WTC11 (cell line): ENCODE data around the gene WDR33. TPM values are rescaled to one million over a fixed set of nuclear protein-coding genes. Genes with fewer than 3 reads are reported as not detected.

Experiments
- ATAC-seq: fragments of 200-7000 bp; cut with Tn5 transposase; 2 replicates; pipeline ENCODE4 v1.10.0; 2021; ENCODE audit warnings: mild to moderate bottlenecking, moderate library complexity
- CTCF ChIA-PET: fragments of 300-600 bp; sonication (Branson Sonifier 250); formaldehyde crosslinking; loops from one replicate; lab custom pipeline; 2021; ENCODE audit warnings: antibody characterized with exemption; lab: Charles Lee
- POLR2A ChIA-PET: fragments of 350-600 bp; sonication (Branson Sonifier 250); formaldehyde crosslinking; loops from one replicate; lab custom pipeline; 2021; ENCODE audit warnings: antibody characterized with exemption; lab: Charles Lee
- DNase-seq: peaks from one replicate; pipeline ENCODE4 v3.0.0; 2021; ENCODE audit warnings: low spot score
- H3K27ac Mint-ChIP-seq: 2 replicates; pipeline ENCODE4 v1.8.0; 2021; ENCODE audit warnings: mixed read lengths
- H3K27me3 Mint-ChIP-seq: 2 replicates; pipeline ENCODE4 v1.8.0; 2021; ENCODE audit warnings: low read depth, mild to moderate bottlenecking, moderate library complexity, mixed read lengths
- H3K36me3 Mint-ChIP-seq: 2 replicates; pipeline ENCODE4 v1.8.0; 2021; ENCODE audit warnings: mixed read lengths
- H3K4me1 Mint-ChIP-seq: 2 replicates; pipeline ENCODE4 v1.8.0; 2022; ENCODE audit warnings: mixed read lengths
- H3K4me3 Mint-ChIP-seq: 2 replicates; pipeline ENCODE4 v1.8.0; 2021; ENCODE audit warnings: mild to moderate bottlenecking, moderate library complexity, mixed read lengths
- H3K9me3 Mint-ChIP-seq: 2 replicates; pipeline ENCODE4 v1.8.0; 2021; ENCODE audit warnings: mixed read lengths
- ELF4 ChIP-seq: sonication (generic); formaldehyde crosslinking; IDR thresholded peaks from 2 replicates; pipeline ENCODE4 v1.8.1; 2022; ENCODE audit warnings: low read depth, mild to moderate bottlenecking, moderate library complexity, missing genetic modification reagents
- GRHL2 ChIP-seq: fragments of 250-450 bp; sonication (Bioruptor Pico); IDR thresholded peaks from 2 replicates; pipeline ENCODE4 v1.8.0; 2022; ENCODE audit warnings: mild to moderate bottlenecking, moderate library complexity; ENCODE audit not compliant: insufficient replicate concordance, severe bottlenecking
- NFATC4 ChIP-seq: fragments of 250-450 bp; sonication (Bioruptor Pico); IDR thresholded peaks from 2 replicates; pipeline ENCODE4 v1.9.0; 2021; ENCODE audit warnings: mild to moderate bottlenecking
- NFYB ChIP-seq: sonication (generic); formaldehyde crosslinking; conservative IDR thresholded peaks from 2 replicates; pipeline ENCODE4 v1.8.0; 2022; ENCODE audit warnings: low read depth, missing genetic modification reagents
- NR2C2 ChIP-seq: sonication (generic); formaldehyde crosslinking; IDR thresholded peaks from 2 replicates; pipeline ENCODE4 v1.8.0; 2022; ENCODE audit warnings: mild to moderate bottlenecking, missing genetic modification reagents
- OVOL2 ChIP-seq: fragments of 250-450 bp; sonication (Bioruptor Pico); IDR thresholded peaks from 2 replicates; pipeline ENCODE4 v1.9.0; 2021; ENCODE audit warnings: mild to moderate bottlenecking, borderline replicate concordance
- RORB ChIP-seq: fragments of 250-450 bp; sonication (Bioruptor Pico); IDR thresholded peaks from 2 replicates; pipeline ENCODE4 v1.9.0; 2021; ENCODE audit warnings: mild to moderate bottlenecking
- SP1 ChIP-seq: sonication (generic); formaldehyde crosslinking; conservative IDR thresholded peaks from 2 replicates; pipeline ENCODE4 v1.8.1; 2022; ENCODE audit warnings: missing genetic modification reagents
- TP53 ChIP-seq: sonication (generic); formaldehyde crosslinking; IDR thresholded peaks from 2 replicates; pipeline ENCODE4 v1.8.1; 2023; ENCODE audit warnings: mild to moderate bottlenecking, missing genetic modification reagents
- ZBTB21 ChIP-seq: sonication (generic); formaldehyde crosslinking; IDR thresholded peaks from 2 replicates; pipeline ENCODE4 v1.8.1; 2023; ENCODE audit warnings: mild to moderate bottlenecking, missing genetic modification reagents, borderline replicate concordance
- ZNF671 ChIP-seq: fragments of 250-450 bp; sonication (Bioruptor Pico); IDR thresholded peaks from 2 replicates; pipeline ENCODE4 v1.8.0; 2021; ENCODE audit warnings: mild to moderate bottlenecking
- total RNA-seq: library from RNA; stranded (reverse); gene quantifications from 3 replicates; pipeline ENCODE4 v1.2.3, GENCODE V29; 2021
- TF ChIP-seq, protein P1 (sequence below): sonication (generic); formaldehyde crosslinking; IDR thresholded peaks from 2 replicates; pipeline ENCODE4 v1.8.1; 2023; ENCODE audit warnings: mild to moderate bottlenecking, missing genetic modification reagents, moderate library complexity
- TF ChIP-seq, protein P2 (sequence below): sonication (generic); formaldehyde crosslinking; IDR thresholded peaks from 2 replicates; pipeline ENCODE4 v1.8.1; 2022; ENCODE audit warnings: low read depth, missing genetic modification reagents, borderline replicate concordance
- TF ChIP-seq, protein P3 (sequence below): sonication (generic); formaldehyde crosslinking; IDR thresholded peaks from 2 replicates; pipeline ENCODE4 v1.8.0; 2022; ENCODE audit warnings: mild to moderate bottlenecking, missing genetic modification reagents
- TF ChIP-seq, protein P4 (sequence below): sonication (generic); formaldehyde crosslinking; IDR thresholded peaks from 2 replicates; pipeline ENCODE4 v1.8.0; 2023; ENCODE audit warnings: mild to moderate bottlenecking, missing genetic modification reagents
- TF ChIP-seq, protein P5 (sequence below): sonication (generic); formaldehyde crosslinking; conservative IDR thresholded peaks from 2 replicates; pipeline ENCODE4 v1.8.1; 2022; ENCODE audit warnings: mild to moderate bottlenecking, missing genetic modification reagents
- TF ChIP-seq, protein P6 (sequence below): sonication (generic); formaldehyde crosslinking; IDR thresholded peaks from 2 replicates; pipeline ENCODE4 v1.8.1; 2022; ENCODE audit warnings: mild to moderate bottlenecking, missing genetic modification reagents, moderate library complexity, borderline replicate concordance
- TF ChIP-seq, protein P7 (sequence below): sonication (generic); formaldehyde crosslinking; IDR thresholded peaks from 2 replicates; pipeline ENCODE4 v1.8.1; 2022; ENCODE audit warnings: missing genetic modification reagents, borderline replicate concordance
- TF ChIP-seq, protein P8 (sequence below): sonication (generic); formaldehyde crosslinking; IDR thresholded peaks from 2 replicates; pipeline ENCODE4 v1.8.0; 2023; ENCODE audit warnings: missing genetic modification reagents

Gene WDR33
- total RNA-seq, 1 experiment from 2014 or later = 67.1 TPM

DNA sequence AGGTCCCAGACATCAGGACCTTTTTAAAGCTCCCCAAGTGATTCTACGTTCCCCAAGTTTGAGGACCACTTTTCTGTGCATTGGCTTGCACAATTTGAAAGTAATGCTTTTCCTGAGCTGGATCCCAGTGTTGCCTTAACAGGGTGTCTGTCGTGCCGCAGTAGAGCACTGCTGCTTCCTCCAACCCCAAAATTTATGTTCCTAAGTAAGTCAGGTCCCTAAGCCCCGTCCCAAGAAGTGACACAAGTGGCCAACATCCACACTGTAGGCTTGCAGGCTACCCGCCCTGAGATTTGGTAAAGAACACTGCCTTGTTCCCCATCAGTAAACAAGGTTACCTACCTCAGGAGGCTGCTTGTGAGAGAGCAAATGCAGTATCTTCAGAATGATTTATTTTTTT is 107.7 kb downstream of the WDR33 start:
- POLR2A ChIA-PET = no interaction called here
- no peak for ATAC-seq
- CTCF ChIA-PET = interaction anchor here (3.1 to 4.7 kb wide), 2 partner anchors 8 to 112 kb away, joined by 9 to 35 read pairs; no protein-coding TSS in a partner anchor

DNA sequence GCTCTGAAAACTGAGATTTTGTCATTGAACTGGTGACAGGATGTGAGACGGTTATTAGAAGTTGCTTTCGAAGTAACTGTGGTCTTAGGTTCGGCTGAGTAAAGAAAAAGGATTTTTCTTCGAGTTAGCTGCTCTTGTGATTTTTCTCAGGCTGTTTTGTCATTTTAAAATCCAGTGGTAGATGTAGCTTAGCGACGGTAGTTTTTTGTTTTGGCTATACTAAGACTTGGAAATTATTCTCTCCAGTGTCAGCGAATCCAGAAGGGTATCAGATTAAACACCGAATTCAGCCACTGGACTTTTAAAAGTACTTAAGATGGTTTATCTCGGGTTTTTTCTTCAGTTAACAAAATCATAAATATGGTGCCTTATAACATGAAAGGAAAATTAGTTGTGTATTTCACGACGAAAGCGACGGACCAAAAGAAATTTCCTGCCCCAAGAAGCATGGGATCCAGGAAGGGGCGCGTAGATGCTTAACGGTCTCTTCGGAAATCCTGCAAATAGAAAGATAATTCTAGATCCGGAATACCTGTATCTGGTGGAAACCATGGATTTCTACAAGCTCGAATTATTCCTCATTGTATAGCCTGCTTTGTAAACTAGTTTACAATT is 108.5 kb downstream of the WDR33 start:
- Mint-ChIP-seq H3K9me3 (no peaks in the 10 kb centered on the region), H3K36me3 (peaks cover 23% of the 10 kb centered on the region), H3K27me3 (peaks cover 24% of the 10 kb centered on the region), H3K4me3 (peak overlapping the region; percentile 79), H3K27ac (peak overlapping the region; percentile 79), H3K4me1 (peaks cover 28% of the 10 kb centered on the region)
- POLR2A ChIA-PET = interaction anchor here (0.6 to 1.3 kb wide), 2 partner anchors 176 to 481 kb away, joined by 3 to 5 read pairs; partner anchors contain the start of gene IWS1
- CTCF ChIA-PET = interaction anchor here (0.9 to 4.7 kb wide), 4 partner anchors 27 to 494 kb away, joined by 3 to 35 read pairs (median 4); partner anchors contain the start of gene LIMS2
- TF ChIP-seq NFYB (CRISPR knock-in tag) (no peak), GRHL2 (CRISPR knock-in tag) (no peak), NFATC4 (CRISPR knock-in tag) (no peak), ELF4 (CRISPR knock-in tag) (no peak), ZBTB21 (CRISPR knock-in tag) (no peak), NR2C2 (CRISPR knock-in tag) (no peak), ZNF671 (CRISPR knock-in tag) (no peak), RORB (no peak)
- TF ChIP-seq, protein P1, sequence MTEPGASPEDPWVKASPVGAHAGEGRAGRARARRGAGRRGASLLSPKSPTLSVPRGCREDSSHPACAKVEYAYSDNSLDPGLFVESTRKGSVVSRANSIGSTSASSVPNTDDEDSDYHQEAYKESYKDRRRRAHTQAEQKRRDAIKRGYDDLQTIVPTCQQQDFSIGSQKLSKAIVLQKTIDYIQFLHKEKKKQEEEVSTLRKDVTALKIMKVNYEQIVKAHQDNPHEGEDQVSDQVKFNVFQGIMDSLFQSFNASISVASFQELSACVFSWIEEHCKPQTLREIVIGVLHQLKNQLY (CRISPR knock-in tag) = no peak
- TF ChIP-seq, protein P2, sequence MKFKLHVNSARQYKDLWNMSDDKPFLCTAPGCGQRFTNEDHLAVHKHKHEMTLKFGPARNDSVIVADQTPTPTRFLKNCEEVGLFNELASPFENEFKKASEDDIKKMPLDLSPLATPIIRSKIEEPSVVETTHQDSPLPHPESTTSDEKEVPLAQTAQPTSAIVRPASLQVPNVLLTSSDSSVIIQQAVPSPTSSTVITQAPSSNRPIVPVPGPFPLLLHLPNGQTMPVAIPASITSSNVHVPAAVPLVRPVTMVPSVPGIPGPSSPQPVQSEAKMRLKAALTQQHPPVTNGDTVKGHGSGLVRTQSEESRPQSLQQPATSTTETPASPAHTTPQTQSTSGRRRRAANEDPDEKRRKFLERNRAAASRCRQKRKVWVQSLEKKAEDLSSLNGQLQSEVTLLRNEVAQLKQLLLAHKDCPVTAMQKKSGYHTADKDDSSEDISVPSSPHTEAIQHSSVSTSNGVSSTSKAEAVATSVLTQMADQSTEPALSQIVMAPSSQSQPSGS (CRISPR knock-in tag) = no peak
- ATAC-seq (no peak), DNase-seq (no peak)

More for the DNA sequence above, 107.7 kb downstream of the WDR33 start:
- H3K27ac Mint-ChIP-seq = no peak overlapping the region
- TF ChIP-seq, protein P3, sequence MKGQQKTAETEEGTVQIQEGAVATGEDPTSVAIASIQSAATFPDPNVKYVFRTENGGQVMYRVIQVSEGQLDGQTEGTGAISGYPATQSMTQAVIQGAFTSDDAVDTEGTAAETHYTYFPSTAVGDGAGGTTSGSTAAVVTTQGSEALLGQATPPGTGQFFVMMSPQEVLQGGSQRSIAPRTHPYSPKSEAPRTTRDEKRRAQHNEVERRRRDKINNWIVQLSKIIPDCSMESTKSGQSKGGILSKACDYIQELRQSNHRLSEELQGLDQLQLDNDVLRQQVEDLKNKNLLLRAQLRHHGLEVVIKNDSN (CRISPR knock-in tag) = no peak
- TF ChIP-seq GRHL2 (CRISPR knock-in tag) = no peak
- TF ChIP-seq, protein P4, sequence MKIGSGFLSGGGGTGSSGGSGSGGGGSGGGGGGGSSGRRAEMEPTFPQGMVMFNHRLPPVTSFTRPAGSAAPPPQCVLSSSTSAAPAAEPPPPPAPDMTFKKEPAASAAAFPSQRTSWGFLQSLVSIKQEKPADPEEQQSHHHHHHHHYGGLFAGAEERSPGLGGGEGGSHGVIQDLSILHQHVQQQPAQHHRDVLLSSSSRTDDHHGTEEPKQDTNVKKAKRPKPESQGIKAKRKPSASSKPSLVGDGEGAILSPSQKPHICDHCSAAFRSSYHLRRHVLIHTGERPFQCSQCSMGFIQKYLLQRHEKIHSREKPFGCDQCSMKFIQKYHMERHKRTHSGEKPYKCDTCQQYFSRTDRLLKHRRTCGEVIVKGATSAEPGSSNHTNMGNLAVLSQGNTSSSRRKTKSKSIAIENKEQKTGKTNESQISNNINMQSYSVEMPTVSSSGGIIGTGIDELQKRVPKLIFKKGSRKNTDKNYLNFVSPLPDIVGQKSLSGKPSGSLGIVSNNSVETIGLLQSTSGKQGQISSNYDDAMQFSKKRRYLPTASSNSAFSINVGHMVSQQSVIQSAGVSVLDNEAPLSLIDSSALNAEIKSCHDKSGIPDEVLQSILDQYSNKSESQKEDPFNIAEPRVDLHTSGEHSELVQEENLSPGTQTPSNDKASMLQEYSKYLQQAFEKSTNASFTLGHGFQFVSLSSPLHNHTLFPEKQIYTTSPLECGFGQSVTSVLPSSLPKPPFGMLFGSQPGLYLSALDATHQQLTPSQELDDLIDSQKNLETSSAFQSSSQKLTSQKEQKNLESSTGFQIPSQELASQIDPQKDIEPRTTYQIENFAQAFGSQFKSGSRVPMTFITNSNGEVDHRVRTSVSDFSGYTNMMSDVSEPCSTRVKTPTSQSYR (CRISPR knock-in tag) = no peak
- TF ChIP-seq, protein P5, sequence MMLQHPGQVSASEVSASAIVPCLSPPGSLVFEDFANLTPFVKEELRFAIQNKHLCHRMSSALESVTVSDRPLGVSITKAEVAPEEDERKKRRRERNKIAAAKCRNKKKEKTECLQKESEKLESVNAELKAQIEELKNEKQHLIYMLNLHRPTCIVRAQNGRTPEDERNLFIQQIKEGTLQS (CRISPR knock-in tag) = no peak
- no peak for TF ChIP-seq TP53 (CRISPR knock-in tag)
- no peak for TF ChIP-seq SP1 (CRISPR knock-in tag)
- TF ChIP-seq, protein P6, sequence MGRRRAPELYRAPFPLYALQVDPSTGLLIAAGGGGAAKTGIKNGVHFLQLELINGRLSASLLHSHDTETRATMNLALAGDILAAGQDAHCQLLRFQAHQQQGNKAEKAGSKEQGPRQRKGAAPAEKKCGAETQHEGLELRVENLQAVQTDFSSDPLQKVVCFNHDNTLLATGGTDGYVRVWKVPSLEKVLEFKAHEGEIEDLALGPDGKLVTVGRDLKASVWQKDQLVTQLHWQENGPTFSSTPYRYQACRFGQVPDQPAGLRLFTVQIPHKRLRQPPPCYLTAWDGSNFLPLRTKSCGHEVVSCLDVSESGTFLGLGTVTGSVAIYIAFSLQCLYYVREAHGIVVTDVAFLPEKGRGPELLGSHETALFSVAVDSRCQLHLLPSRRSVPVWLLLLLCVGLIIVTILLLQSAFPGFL (CRISPR knock-in tag) = no peak
- no peak for TF ChIP-seq OVOL2
- TF ChIP-seq, protein P7, sequence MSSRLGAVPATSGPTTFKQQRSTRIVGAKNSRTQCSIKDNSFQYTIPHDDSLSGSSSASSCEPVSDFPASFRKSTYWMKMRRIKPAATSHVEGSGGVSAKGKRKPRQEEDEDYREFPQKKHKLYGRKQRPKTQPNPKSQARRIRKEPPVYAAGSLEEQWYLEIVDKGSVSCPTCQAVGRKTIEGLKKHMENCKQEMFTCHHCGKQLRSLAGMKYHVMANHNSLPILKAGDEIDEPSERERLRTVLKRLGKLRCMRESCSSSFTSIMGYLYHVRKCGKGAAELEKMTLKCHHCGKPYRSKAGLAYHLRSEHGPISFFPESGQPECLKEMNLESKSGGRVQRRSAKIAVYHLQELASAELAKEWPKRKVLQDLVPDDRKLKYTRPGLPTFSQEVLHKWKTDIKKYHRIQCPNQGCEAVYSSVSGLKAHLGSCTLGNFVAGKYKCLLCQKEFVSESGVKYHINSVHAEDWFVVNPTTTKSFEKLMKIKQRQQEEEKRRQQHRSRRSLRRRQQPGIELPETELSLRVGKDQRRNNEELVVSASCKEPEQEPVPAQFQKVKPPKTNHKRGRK (CRISPR knock-in tag) = no peak
- TF ChIP-seq, protein P2 (CRISPR knock-in tag) = no peak
- TF ChIP-seq, protein P8, sequence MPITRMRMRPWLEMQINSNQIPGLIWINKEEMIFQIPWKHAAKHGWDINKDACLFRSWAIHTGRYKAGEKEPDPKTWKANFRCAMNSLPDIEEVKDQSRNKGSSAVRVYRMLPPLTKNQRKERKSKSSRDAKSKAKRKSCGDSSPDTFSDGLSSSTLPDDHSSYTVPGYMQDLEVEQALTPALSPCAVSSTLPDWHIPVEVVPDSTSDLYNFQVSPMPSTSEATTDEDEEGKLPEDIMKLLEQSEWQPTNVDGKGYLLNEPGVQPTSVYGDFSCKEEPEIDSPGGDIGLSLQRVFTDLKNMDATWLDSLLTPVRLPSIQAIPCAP (CRISPR knock-in tag) = no peak
- H3K9me3 Mint-ChIP-seq = no peaks in the 10 kb centered on the region
- peaks cover 16% of the 10 kb centered on the region for H3K27me3 Mint-ChIP-seq
- peak overlapping the region; percentile 79 for H3K4me3 Mint-ChIP-seq
- peaks cover 31% of the 10 kb centered on the region for H3K36me3 Mint-ChIP-seq
- DNase-seq = no peak
- peaks cover 28% of the 10 kb centered on the region for H3K4me1 Mint-ChIP-seq
